ENCODE results near the gene GNAI3.

GNAI3 gene

GRCh38 chr1:109592916-109593315 lies 44.5 kb downstream of the GNAI3 start:
- DNase-seq (ENCODE audit: low read depth) = no peak
- no peak for TF ChIP-seq CTCF (conservative IDR thresholded peaks at IDR 0.05; ENCODE audit: control insufficient read depth, insufficient read depth, low read depth, low read length)
- H3K4me3 ChIP-seq (ENCODE audit: control insufficient read depth, low read depth, low read length) = no peak overlapping the region

- no peak for TF ChIP-seq CTCF (conservative IDR thresholded peaks at IDR 0.05; ENCODE audit: control insufficient read depth, insufficient read depth, low read depth, low read length)
- H3K4me3 ChIP-seq (ENCODE audit: control insufficient read depth, low read depth, low read length) = no peak overlapping the region
- DNase-seq (ENCODE audit: low read depth) = no peak
These were observed 47.1 kb downstream of the GNAI3 start for GRCh38 chr1:109595531-109595930.

GRCh38 chr1:109598156-109598555 lies 49.7 kb downstream of the GNAI3 start:
- no peak overlapping the region for H3K4me3 ChIP-seq (ENCODE audit: control insufficient read depth, low read depth, low read length)
- DNase-seq (ENCODE audit: low read depth) = no peak
- no peak for TF ChIP-seq CTCF (conservative IDR thresholded peaks at IDR 0.05; ENCODE audit: control insufficient read depth, insufficient read depth, low read depth, low read length)

GRCh38 chr1:109598655-109599054 lies 50.2 kb downstream of the GNAI3 start:
- no peak overlapping the region for H3K4me3 ChIP-seq (ENCODE audit: control insufficient read depth, low read depth, low read length)
- DNase-seq (ENCODE audit: low read depth) = no peak
- no peak for TF ChIP-seq CTCF (conservative IDR thresholded peaks at IDR 0.05; ENCODE audit: control insufficient read depth, insufficient read depth, low read depth, low read length)

GRCh38 chr1:109603229-109603628 lies 54.8 kb downstream of the GNAI3 start:
- H3K4me3 ChIP-seq (ENCODE audit: control insufficient read depth, low read depth, low read length) = no peak overlapping the region
- no peak for TF ChIP-seq CTCF (conservative IDR thresholded peaks at IDR 0.05; ENCODE audit: control insufficient read depth, insufficient read depth, low read depth, low read length)
- no peak for DNase-seq (ENCODE audit: low read depth)

- DNase-seq (ENCODE audit: low read depth) = no peak
- no peak for TF ChIP-seq CTCF (conservative IDR thresholded peaks at IDR 0.05; ENCODE audit: control insufficient read depth, insufficient read depth, low read depth, low read length)
- no peak overlapping the region for H3K4me3 ChIP-seq (ENCODE audit: control insufficient read depth, low read depth, low read length)
These were observed 57.0 kb downstream of the GNAI3 start for GRCh38 chr1:109605381-109605780.

- TF ChIP-seq CTCF (conservative IDR thresholded peaks at IDR 0.05; ENCODE audit: control insufficient read depth, insufficient read depth, low read depth, low read length) = no peak
- DNase-seq (ENCODE audit: low read depth) = no peak
These were observed 61.5 kb downstream of the GNAI3 start for GRCh38 chr1:109609881-109610280.

More at GRCh38 chr1:109609881-109610280, 61.5 kb downstream of the GNAI3 start:
- H3K4me3 ChIP-seq (ENCODE audit: control insufficient read depth, low read depth, low read length) = no peak overlapping the region

Measured in fibroblast of mammary gland (primary cell).